ENCODE data around the gene MEIS1. TPM values are rescaled to one million over a fixed set of nuclear protein-coding genes. Genes with fewer than 3 reads are reported as not detected.

Gene MEIS1
- polyA plus RNA-seq, 10 donors = 12.1 to 18.6 (median 15.3) TPM

GRCh38 chr2:66562304-66562685, 127.4 kb downstream of the MEIS1 start:
- DNase-seq = no peak

GRCh38 chr2:66563473-66563872, 128.5 kb downstream of the MEIS1 start:
- no peak for DNase-seq

GRCh38 chr2:66565291-66565690, 130.4 kb downstream of the MEIS1 start:
- DNase-seq = no peak

- DNase-seq = no peak
Observed at GRCh38 chr2:66566726-66567399, 131.9 kb downstream of the MEIS1 start.

GRCh38 chr2:66567729-66568128, 132.8 kb downstream of the MEIS1 start:
- no peak for DNase-seq

- no peak for DNase-seq
Observed at GRCh38 chr2:66568650-66569300, 133.8 kb downstream of the MEIS1 start.

GRCh38 chr2:66569321-66569851, 134.5 kb downstream of the MEIS1 start:
- peak in 2 of 3 donors; percentile 68 to 81 for DNase-seq

- no peak for DNase-seq
Observed at GRCh38 chr2:66569974-66570373, 135.0 kb downstream of the MEIS1 start.

- DNase-seq = no peak
Observed at GRCh38 chr2:66570471-66570870, 135.5 kb downstream of the MEIS1 start.

GRCh38 chr2:66571918-66572317, 137.0 kb downstream of the MEIS1 start:
- no peak for DNase-seq

GRCh38 chr2:66572391-66572790, 137.5 kb downstream of the MEIS1 start:
- no peak for DNase-seq

GRCh38 chr2:66573416-66573815, 138.5 kb downstream of the MEIS1 start:
- DNase-seq = no peak

GRCh38 chr2:66573821-66574233, 138.9 kb downstream of the MEIS1 start:
- DNase-seq = peak in 1 of 3 donors; percentile 59

- peak; percentile 92 to 96 (median 92) for DNase-seq
Observed at GRCh38 chr2:66574701-66575624, 140.0 kb downstream of the MEIS1 start.

GRCh38 chr2:66575625-66576310, 140.8 kb downstream of the MEIS1 start:
- peak in 2 of 3 donors; percentile 65 to 88 for DNase-seq

GRCh38 chr2:66576311-66576560, 141.3 kb downstream of the MEIS1 start:
- no peak for DNase-seq

- DNase-seq = peak in 2 of 3 donors; percentile 40 to 82
Observed at GRCh38 chr2:66576561-66577320, 141.8 kb downstream of the MEIS1 start.

GRCh38 chr2:66577321-66578053, 142.6 kb downstream of the MEIS1 start:
- DNase-seq = peak in 1 of 3 donors; percentile 82

GRCh38 chr2:66578054-66578686, 143.2 kb downstream of the MEIS1 start:
- DNase-seq = peak in 2 of 3 donors; percentile 42 to 77

- DNase-seq = peak in 1 of 3 donors; percentile 65
Observed at GRCh38 chr2:66578687-66579106, 143.8 kb downstream of the MEIS1 start.

Measured in muscle of back (tissue), 11 donors.